Neural progenitor cell (in vitro differentiated cells): ENCODE measurements around the gene OIP5. TPM values are rescaled to one million over a fixed set of nuclear protein-coding genes. Genes with fewer than 3 reads are reported as not detected.
A peak's percentile ranks its signal among the peaks of the same experiment; 100 is the strongest.

ENCODE experiments used
- DNase-seq: peaks from one replicate; pipeline ENCODE4 v3.0.0-alpha.2; 2016; ENCODE audit warnings: low spot score
- H2AFZ ChIP-seq: fragments of 200-600 bp; sonication (generic); replicated peaks from 2 replicates; pipeline ENCODE4 v1.6.1; 2016; ENCODE audit warnings: antibody characterized with exemption
- H3F3A ChIP-seq: fragments of 200-600 bp; sonication (generic); 2 replicates; pipeline ENCODE4 v1.6.1; 2016; ENCODE audit warnings: antibody characterized with exemption, low read depth
- H3K27ac ChIP-seq: fragments of 200-600 bp; sonication (generic); 2 replicates; pipeline ENCODE4 v1.5.1; 2016; ENCODE audit warnings: mild to moderate bottlenecking
- H3K27me3 ChIP-seq: fragments of 200-600 bp; sonication (generic); 2 replicates; pipeline ENCODE4 v1.6.1; 2016; ENCODE audit warnings: mild to moderate bottlenecking, moderate library complexity
- H3K36me3 ChIP-seq: fragments of 200-600 bp; sonication (generic); 2 replicates; pipeline ENCODE4 v1.5.1; 2016
- H3K4me1 ChIP-seq: fragments of 200-600 bp; sonication (generic); 2 replicates; pipeline ENCODE4 v1.6.1; 2016; ENCODE audit warnings: mixed run types
- H3K4me2 ChIP-seq: fragments of 200-600 bp; sonication (generic); 2 replicates; pipeline ENCODE4 v1.6.1; 2016
- H3K4me3 ChIP-seq: fragments of 200-600 bp; sonication (generic); 2 replicates; pipeline ENCODE4 v1.5.1; 2016
- H3K79me2 ChIP-seq: fragments of 200-600 bp; sonication (generic); 2 replicates; pipeline ENCODE4 v1.6.1; 2016; ENCODE audit warnings: low read depth
- H3K9ac ChIP-seq: fragments of 200-600 bp; sonication (generic); 2 replicates; pipeline ENCODE4 v1.6.1; 2016
- H3K9me3 ChIP-seq: fragments of 200-600 bp; sonication (generic); 2 replicates; pipeline ENCODE4 v1.5.1; 2016; ENCODE audit warnings: low read depth
- H4K20me1 ChIP-seq: fragments of 200-600 bp; sonication (generic); 2 replicates; pipeline ENCODE4 v1.6.1; 2016; ENCODE audit warnings: low read depth
- H3K27ac Mint-ChIP-seq: 3 replicates; pipeline ENCODE4 v1.8.0; 2021; ENCODE audit warnings: mixed read lengths
- H3K27me3 Mint-ChIP-seq: 2 replicates; pipeline ENCODE4 v1.8.0; 2022; ENCODE audit warnings: low read depth, mild to moderate bottlenecking, inconsistent platforms, moderate library complexity, mixed read lengths; ENCODE audit not compliant: insufficient read depth
- H3K36me3 Mint-ChIP-seq: 3 replicates; pipeline ENCODE4 v1.8.0; 2021; ENCODE audit warnings: mixed read lengths
- H3K4me1 Mint-ChIP-seq: 3 replicates; pipeline ENCODE4 v1.8.0; 2021; ENCODE audit warnings: mixed read lengths
- H3K4me3 Mint-ChIP-seq: 3 replicates; pipeline ENCODE4 v1.8.0; 2021; ENCODE audit warnings: mild to moderate bottlenecking, moderate library complexity, mixed read lengths
- H3K9me3 Mint-ChIP-seq: 3 replicates; pipeline ENCODE4 v1.8.0; 2020; ENCODE audit warnings: mixed read lengths
- EZH2 ChIP-seq: fragments of 200-600 bp; sonication (generic); IDR thresholded peaks from 2 replicates; pipeline ENCODE4 v1.6.1; 2017; ENCODE audit warnings: antibody characterized with exemption, mild to moderate bottlenecking, moderate library complexity
- EZH2phosphoT487 ChIP-seq: fragments of 200-600 bp; sonication (generic); IDR thresholded peaks from 2 replicates; pipeline ENCODE4 v1.6.1; 2017; ENCODE audit warnings: antibody characterized with exemption
- total RNA-seq: library from RNA; depleted of rRNA; stranded (reverse); fragments of >200 nt; gene quantifications from 2 replicates; pipeline ENCODE4 v1.2.3, GENCODE V29; 2015; ENCODE audit warnings: low replicate concordance
- TF ChIP-seq, protein P1 (sequence below): fragments of 200-600 bp; sonication (generic); IDR thresholded peaks from 2 replicates; pipeline ENCODE4 v1.5.1; 2017; ENCODE audit warnings: antibody characterized with exemption, mild to moderate bottlenecking

Gene OIP5
- total RNA-seq, 1 donor from 2014 or later = 70.2 TPM

DNA sequence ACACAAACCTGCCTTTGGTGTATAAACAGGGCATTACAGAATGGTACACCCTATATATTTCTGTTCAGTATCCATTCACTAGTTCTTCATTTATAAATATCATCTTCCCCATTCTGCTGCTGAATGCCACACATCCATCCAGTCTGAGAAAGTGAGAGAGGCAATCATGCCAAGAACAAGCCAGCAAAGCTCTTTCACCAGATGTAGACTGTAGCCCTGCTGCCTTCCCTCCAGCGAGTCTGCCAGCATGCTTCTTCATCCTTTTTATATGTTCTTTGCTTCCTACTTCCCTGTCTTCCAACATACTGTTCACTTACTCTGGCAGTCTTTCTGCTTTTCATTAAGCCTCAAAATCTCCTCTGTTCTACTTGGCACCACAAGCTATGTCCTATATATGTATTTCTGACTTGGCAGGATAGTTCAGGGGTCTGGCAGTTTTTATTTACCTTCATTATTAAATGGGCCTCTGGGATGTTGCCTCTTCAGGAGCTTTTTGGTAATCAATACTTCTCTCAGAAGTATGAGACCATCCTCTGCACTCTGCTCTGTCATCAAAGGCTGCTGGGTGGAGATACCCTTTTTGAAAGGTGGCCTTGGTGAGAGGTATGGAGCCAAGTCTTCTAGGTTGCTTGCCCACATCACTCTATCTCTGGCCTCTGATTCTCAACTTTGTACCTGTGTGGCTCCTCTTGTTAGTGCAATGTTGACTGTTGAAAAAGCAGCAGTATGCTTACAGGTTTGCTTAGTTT, 52.7 kb downstream of the OIP5 start:
- peaks cover 4% of the 10 kb centered on the region for H3K36me3 Mint-ChIP-seq
- H2AFZ ChIP-seq = no peak overlapping the region
- H3K4me1 Mint-ChIP-seq = peaks cover 17% of the 10 kb centered on the region
- no peaks in the 10 kb centered on the region for H3K27me3 ChIP-seq
- no peaks in the 10 kb centered on the region for H3K36me3 ChIP-seq
- H3K27ac ChIP-seq = no peak overlapping the region
- H3K4me2 ChIP-seq = no peak overlapping the region
- H3K9ac ChIP-seq = no peak overlapping the region
- no peak for DNase-seq
- no peaks in the 10 kb centered on the region for H3K9me3 ChIP-seq
- no peak overlapping the region for H3K27ac Mint-ChIP-seq
- H3K9me3 Mint-ChIP-seq = no peaks in the 10 kb centered on the region
- H3K27me3 Mint-ChIP-seq = no peaks in the 10 kb centered on the region
- peaks cover 9% of the 10 kb centered on the region for H3K79me2 ChIP-seq
- H3K4me3 ChIP-seq = no peak overlapping the region
- H3K4me1 ChIP-seq = no peaks in the 10 kb centered on the region
- peaks cover 3% of the 10 kb centered on the region for H4K20me1 ChIP-seq
- H3F3A ChIP-seq = peaks cover 6% of the 10 kb centered on the region
- H3K4me3 Mint-ChIP-seq = no peak overlapping the region
- TF ChIP-seq EZH2 (no peak), EZH2phosphoT487 (no peak)
- TF ChIP-seq, protein P1, sequence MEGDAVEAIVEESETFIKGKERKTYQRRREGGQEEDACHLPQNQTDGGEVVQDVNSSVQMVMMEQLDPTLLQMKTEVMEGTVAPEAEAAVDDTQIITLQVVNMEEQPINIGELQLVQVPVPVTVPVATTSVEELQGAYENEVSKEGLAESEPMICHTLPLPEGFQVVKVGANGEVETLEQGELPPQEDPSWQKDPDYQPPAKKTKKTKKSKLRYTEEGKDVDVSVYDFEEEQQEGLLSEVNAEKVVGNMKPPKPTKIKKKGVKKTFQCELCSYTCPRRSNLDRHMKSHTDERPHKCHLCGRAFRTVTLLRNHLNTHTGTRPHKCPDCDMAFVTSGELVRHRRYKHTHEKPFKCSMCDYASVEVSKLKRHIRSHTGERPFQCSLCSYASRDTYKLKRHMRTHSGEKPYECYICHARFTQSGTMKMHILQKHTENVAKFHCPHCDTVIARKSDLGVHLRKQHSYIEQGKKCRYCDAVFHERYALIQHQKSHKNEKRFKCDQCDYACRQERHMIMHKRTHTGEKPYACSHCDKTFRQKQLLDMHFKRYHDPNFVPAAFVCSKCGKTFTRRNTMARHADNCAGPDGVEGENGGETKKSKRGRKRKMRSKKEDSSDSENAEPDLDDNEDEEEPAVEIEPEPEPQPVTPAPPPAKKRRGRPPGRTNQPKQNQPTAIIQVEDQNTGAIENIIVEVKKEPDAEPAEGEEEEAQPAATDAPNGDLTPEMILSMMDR = no peak

DNA sequence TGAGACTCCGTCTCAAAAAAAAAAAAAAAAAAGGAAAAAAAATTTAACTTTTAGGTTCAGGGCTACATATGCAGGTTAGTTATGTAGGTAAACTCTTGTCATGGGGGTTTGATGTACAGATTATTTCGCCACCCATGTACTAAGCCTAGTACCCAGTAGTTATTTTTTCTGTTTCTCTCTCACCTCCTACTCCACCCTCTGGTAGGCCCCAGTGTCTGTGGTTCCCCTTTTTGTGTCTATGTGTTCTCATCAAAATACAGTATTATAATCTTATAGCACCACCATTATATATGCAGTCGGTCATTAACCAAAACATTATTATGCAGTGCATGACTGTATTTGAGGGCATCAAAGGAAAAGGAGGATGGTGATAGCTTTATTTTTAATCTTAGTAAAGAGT, 54.1 kb downstream of the OIP5 start:
- H3K36me3 Mint-ChIP-seq = peaks cover 4% of the 10 kb centered on the region
- no peak overlapping the region for H3K4me3 Mint-ChIP-seq
- TF ChIP-seq EZH2 (no peak), EZH2phosphoT487 (no peak)
- TF ChIP-seq, protein P1 = no peak
- no peaks in the 10 kb centered on the region for H3K79me2 ChIP-seq
- peak overlapping the region; percentile 20 for H3K9ac ChIP-seq
- H2AFZ ChIP-seq = no peak overlapping the region
- no peaks in the 10 kb centered on the region for H3K9me3 ChIP-seq
- H3K4me1 Mint-ChIP-seq = peaks cover 9% of the 10 kb centered on the region
- no peaks in the 10 kb centered on the region for H3K36me3 ChIP-seq
- no peaks in the 10 kb centered on the region for H3K27me3 Mint-ChIP-seq
- H4K20me1 ChIP-seq = no peaks in the 10 kb centered on the region
- no peak overlapping the region for H3K4me2 ChIP-seq
- no peak overlapping the region for H3K4me3 ChIP-seq
- no peak for DNase-seq
- no peak overlapping the region for H3K27ac ChIP-seq
- H3K4me1 ChIP-seq = no peaks in the 10 kb centered on the region
- H3F3A ChIP-seq = peaks cover 6% of the 10 kb centered on the region
- H3K27me3 ChIP-seq = no peaks in the 10 kb centered on the region
- no peak overlapping the region for H3K27ac Mint-ChIP-seq
- no peaks in the 10 kb centered on the region for H3K9me3 Mint-ChIP-seq

DNA sequence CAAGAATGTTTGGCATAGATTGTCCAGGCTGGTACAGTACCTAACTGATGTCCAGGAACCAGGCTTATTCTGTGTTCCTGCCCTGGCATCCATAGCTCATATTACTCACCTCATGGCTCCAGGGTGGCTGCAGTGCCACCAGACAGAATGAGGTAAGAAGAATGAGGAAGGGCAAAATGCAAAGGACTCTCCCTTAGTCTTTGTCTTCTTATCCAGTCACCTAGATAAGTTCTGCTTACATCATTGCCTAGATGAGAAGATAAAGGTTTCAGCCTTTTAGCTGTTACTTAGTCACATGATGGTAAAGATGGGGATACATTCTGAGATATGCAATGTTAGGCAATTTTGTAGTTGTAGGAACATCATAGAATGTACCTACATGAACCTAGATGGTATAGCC, 55.6 kb downstream of the OIP5 start:
- H3K36me3 ChIP-seq = no peaks in the 10 kb centered on the region
- H3K4me1 Mint-ChIP-seq = no peaks in the 10 kb centered on the region
- H3K27me3 ChIP-seq = no peaks in the 10 kb centered on the region
- DNase-seq = no peak
- no peak overlapping the region for H3K9ac ChIP-seq
- no peaks in the 10 kb centered on the region for H3K79me2 ChIP-seq
- no peaks in the 10 kb centered on the region for H3K4me1 ChIP-seq
- H3K4me3 ChIP-seq = no peak overlapping the region
- no peaks in the 10 kb centered on the region for H3K9me3 Mint-ChIP-seq
- TF ChIP-seq, protein P1 = no peak
- TF ChIP-seq EZH2 = no peak
- TF ChIP-seq EZH2phosphoT487 = no peak
- no peaks in the 10 kb centered on the region for H4K20me1 ChIP-seq
- no peaks in the 10 kb centered on the region for H3K9me3 ChIP-seq
- no peak overlapping the region for H3K27ac ChIP-seq
- peaks cover 3% of the 10 kb centered on the region for H3K36me3 Mint-ChIP-seq
- no peaks in the 10 kb centered on the region for H3K27me3 Mint-ChIP-seq
- no peak overlapping the region for H3K27ac Mint-ChIP-seq
- no peak overlapping the region for H2AFZ ChIP-seq
- H3K4me3 Mint-ChIP-seq = no peak overlapping the region
- no peak overlapping the region for H3K4me2 ChIP-seq
- H3F3A ChIP-seq = no peaks in the 10 kb centered on the region
